ENCODE data around the gene ZNF697. TPM values are rescaled to one million over a fixed set of nuclear protein-coding genes. Genes with fewer than 3 reads are reported as not detected.
"Not testable (repeated sequence)": the region's sequence is repeated elsewhere in the genome, so short reads cannot be mapped to it uniquely, and the experiment has no call there.

Gene ZNF697
- total RNA-seq, 2 donors from 2014 or later, result 9.6 to 11.5 TPM

DNA sequence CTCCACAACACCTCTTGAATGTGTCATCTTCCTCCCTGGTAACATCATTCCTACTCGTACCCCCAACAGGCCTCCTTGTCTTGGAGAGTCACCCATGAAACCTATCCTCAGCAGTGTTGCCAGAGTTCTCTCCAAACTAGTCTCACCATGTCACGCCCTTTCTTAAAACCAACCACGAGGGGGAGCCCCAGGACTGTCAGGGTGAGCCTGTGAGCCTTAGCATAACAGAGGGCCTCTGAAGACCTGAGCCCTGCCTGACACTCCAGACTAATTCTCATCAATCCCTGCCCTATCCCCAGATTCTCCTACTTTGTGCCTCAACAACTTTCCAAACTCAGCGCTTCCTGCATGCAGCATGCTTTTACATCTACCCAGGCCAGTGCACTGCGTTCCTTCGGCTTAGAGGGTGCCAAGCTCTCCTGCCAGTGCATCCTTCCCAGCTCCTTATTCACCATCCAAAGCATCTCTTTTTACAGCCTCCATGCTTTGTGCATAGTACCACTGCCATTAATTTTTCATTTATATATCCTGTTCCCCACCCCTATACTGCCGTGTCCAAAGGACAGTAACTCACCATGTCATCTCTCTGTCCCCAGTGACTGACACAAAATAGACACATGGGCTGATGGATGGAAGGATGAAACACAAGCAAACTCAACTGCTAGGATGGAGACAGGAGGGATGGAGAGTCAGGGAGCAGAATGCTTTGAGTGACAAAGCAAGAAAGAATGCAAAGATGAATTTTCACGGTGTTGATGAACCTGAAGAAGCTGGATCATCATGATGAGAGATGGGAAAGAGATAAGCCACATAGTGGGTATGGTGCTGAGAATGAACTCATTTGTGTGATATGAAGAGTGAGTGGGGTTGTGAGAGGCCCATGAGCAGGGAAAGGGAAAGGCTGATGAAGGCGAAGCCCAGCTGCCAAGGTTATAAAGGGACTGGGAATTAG lies 34.0 kb downstream of the ZNF697 start:
- intact Hi-C loops (cut with DNase I), result loop anchor here (1.0 to 5.0 kb wide), 3 partner anchors 48 to 63 kb away; no protein-coding TSS in a partner anchor
- DNase-seq, result peak; percentile 85
- ATAC-seq, result peak; percentile 91 to 94

DNA sequence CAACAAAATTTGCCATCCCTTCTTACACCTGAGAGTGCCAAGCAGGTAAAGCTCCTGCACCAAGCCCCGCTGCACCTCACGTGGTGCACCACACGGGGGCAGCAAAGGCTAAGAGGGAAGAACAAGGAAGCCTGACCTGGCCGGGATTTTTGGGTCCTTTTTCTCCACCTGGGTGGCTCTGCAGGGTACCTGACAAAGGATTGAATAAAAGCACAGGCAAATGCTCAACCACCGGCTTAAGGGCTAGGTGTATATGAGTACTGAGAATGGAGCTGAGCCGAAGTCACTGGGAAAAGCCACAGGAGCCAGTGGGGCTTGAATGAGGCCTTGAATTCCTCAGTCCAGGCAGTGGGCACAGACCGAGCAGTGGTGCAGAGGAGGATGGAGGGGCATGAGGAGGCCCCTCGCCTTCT lies 36.4 kb downstream of the ZNF697 start:
- intact Hi-C loops (cut with DNase I), result loop anchor here in 1 of 2 donors (5.0 kb wide), 2 partner anchors 51 to 66 kb away; no protein-coding TSS in a partner anchor
- ATAC-seq (peak in 1 of 2 donors; percentile 14), DNase-seq (peak; percentile 61)

DNA sequence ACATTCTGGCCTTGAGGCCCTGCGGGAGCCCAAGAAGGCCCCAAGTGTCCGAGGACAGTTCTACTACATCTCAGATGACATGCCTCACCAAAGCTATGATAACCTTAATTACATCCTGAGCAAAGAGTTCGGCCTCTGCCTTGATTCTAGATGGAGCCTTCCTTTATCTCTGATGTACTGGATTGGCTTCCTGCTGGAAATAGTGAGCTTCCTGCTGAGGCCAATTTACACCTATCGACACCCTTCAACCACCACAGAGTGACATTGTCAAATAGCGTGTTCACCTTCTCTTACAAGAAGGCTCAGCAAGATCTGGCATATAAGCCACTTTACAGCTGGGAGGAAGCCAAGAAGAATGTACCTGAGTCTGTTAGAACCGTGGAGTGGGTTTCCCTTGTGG lies 39.2 kb downstream of the ZNF697 start:
- ATAC-seq; intact Hi-C loops (cut with DNase I); DNase-seq: not testable (repeated sequence)

DNA sequence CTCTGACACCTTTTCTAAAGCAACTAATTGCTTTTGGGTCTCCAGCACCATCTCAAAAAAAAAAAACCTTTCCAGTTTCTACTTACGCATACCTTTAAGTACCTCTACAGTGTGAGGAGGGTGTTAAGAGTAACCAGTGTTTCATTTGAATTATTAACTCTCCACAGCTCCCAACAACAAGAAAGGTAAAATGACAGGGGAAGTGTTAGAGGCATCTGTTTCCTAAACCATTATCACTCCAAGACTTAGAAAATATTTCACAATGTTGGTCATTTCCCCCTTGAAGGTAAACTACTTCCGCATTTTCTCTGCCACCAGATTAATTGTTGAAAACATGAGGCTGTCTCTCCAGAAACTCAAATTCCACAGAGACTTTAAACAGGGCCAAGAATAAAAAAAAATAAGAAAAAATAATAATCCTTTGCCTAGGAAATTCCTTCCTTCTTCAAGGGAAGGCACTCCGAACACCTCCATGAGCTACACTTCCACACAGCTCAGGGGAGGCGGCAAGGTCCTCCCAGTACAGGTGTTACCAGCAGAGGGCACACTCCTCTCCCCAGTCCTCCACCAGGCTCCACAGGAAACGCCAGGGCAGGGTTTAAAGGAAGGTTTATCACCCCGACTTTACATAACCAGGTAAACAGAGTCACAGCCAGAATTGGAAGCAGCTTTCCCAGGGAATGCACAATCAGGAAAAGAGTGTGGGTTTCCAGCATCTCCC lies 40.8 kb downstream of the ZNF697 start:
- intact Hi-C loops (cut with DNase I); DNase-seq; ATAC-seq: not testable (repeated sequence)

DNA sequence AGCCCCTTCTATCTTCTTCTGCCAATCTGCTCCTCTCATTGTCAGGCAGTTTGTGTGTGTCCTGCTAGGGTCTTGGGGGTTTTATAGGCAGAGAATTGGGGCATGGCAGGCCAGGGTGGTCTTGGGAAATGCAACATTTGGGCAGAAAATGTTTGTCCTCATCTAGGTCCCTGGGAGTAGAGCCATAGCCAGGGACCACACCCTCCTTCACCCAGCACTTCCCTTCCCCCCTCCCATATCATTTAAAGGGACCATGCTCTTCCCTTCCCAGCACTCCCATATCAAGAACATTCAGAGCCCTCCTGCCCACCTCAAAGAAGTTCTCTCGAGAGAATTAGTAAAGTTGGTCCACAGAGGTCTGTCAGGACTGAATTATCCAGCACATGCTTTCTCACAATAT lies 41.7 kb downstream of the ZNF697 start:
- intact Hi-C loops (cut with DNase I), result no loop called here
- DNase-seq (no peak), ATAC-seq (no peak)

DNA sequence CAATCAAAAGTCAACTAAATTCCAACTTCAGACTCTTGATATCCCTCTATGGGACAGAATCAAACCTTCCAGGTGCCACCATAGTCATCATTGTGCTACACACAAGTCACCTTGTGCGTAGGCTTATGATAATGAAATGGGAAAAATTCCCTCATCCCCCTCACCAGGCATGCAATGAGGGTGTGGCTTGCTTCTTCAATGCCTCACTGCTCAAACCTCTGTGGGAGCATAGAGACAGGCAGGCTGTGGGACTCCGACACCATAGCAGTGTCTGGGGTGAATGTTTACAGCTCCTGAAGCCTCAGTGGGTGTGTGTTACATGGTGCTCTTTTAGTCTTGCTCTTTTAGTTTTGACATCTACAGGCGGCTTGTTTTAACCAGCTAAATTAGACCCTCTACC lies 42.4 kb downstream of the ZNF697 start:
- intact Hi-C loops (cut with DNase I), result no loop called here

DNA sequence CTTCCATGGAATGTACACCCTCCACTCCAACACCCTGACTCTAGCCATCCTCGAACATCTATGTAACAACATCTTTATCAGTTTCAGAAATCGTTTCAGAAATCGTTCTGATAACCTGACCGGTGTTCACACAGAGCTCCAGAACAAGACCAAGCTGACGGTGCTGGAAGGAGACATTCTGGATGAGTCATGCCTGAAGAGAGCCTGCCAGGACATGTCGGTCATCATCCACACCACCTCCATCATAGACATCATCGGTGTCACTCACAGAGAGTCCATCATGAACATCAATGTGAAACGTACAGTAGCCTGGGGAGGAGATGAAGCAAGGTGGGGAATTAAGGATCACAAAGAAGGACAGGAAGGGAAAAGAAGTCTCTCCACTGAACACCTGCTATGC lies 43.0 kb downstream of the ZNF697 start:
- intact Hi-C loops (cut with DNase I); DNase-seq: not testable (repeated sequence)
- peak in 1 of 2 donors; percentile 44 for ATAC-seq

More for the DNA sequence above, 42.4 kb downstream of the ZNF697 start:
- DNase-seq (no peak), ATAC-seq (no peak)

DNA sequence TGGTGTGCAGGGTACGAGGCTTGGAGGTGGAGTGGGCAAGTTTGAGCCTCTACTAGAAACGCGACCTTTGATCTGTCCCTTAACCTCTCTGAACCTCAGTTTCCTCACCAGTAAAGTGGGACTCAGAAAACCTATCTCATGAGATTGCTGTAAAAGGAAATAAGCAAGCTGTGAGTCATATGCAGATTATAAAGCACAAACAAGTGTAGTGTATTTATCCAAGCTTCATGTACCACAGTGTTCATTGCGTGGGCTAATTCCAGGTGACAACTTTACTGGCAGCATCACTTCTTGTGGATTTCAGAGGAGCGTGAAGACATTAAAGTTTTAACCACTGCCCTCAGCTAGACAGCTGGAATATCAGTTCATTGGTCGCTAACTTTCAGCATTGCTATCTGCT lies 44.4 kb downstream of the ZNF697 start:
- ATAC-seq, result no peak
- intact Hi-C loops (cut with DNase I), result no loop called here
- no peak for DNase-seq

DNA sequence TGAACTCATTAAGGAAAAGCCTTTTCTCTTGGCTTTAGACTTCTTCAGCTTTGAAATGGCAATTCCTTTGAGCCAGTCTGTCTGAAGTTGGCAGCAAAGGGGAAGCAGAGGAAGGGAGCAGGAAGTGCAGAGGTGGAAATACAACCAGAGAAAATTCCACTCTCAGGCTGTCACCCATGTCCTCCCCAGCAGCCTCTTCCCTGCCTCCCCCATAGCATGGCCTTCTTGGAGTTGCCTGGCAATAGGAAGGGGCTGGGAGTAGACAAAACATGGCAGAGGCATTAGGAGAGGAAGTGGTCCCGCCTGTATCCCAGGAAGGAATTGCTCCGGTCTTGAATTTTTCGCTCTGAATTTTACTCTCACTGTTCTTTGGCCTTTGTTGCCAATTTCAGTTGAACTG lies 44.8 kb downstream of the ZNF697 start:
- intact Hi-C loops (cut with DNase I); DNase-seq; ATAC-seq: not testable (repeated sequence)

DNA sequence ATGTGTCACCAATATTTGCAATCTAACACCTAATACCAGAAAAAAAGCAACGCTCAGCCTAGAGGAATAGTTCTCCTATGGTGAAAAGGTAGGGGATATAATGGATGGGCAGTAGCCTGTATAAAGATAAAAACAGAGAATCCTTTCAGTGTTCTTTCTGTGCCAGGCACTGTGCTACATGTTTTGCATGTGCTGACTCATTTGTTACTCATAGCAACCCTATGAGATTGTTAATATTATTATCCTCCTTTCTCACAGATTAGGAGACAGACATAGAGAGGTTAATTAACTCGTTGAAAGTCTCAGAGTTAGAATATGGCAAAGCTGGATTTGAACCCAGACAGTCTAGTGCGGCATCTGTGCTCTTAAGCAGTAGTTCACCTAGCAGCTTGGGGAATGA lies 45.3 kb downstream of the ZNF697 start:
- peak in 1 of 2 donors; percentile 24 for ATAC-seq
- DNase-seq; intact Hi-C loops (cut with DNase I): not testable (repeated sequence)

DNA sequence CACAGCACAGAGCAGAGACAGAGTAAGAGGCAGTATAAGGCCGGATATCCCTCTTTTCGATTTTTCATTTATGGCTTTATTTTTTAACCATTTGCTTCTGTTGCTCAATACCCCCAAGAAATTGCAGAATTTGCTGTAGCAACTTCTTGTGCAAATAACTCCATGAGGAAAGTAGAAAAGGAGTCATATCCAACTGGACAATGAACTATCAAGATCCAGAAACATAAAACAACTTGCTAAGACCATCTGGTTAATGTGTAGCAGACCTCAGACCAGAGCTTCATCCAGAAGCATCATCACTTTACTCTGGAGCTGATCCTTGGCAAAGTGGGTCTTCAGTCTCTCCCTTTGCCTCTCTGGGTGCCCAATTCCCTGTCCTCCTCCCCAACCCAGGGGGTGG lies 45.9 kb downstream of the ZNF697 start:
- DNase-seq (no peak), ATAC-seq (no peak)
- intact Hi-C loops (cut with DNase I), result no loop called here

DNA sequence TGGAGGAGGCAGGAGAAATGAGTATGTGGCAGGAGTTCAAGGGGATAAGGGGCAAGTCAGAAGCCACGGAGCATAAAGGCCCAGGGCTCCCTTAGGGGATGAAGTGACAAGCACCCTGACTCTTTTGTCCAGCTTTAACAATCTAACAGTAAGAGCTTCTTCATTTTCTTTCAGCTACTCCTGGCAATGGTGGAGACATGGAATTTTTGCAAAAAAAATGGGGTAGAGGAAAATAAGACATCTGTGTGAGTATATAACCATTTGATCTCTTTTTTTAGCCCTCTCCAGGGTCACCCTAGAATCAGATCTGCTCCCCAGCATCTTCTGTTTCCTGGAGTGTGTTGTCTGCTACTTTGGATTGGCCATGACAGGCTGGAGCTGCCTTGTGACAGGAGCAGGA lies 47.1 kb downstream of the ZNF697 start:
- intact Hi-C loops (cut with DNase I), result no loop called here
- DNase-seq, result no peak
- ATAC-seq, result no peak

DNA sequence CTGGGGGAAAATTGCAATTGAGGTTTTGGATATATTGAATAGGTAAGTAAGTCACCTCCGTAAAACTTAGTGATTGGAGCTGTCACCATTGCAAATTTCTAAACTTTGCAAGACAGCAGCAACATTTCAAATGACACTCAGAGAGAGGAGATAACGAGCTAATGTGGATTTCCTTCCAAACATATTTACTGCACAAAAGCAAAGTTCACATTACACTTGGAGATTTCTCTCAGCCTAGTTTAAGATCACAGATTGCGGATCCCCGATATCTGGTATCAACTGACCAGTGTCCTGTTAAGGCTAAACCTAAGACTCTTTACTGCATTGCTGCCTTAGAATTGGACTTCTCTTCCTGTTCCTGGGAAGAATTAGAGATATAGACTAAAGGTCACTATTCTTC lies 47.5 kb downstream of the ZNF697 start:
- ATAC-seq, result no peak
- intact Hi-C loops (cut with DNase I), result no loop called here

DNA sequence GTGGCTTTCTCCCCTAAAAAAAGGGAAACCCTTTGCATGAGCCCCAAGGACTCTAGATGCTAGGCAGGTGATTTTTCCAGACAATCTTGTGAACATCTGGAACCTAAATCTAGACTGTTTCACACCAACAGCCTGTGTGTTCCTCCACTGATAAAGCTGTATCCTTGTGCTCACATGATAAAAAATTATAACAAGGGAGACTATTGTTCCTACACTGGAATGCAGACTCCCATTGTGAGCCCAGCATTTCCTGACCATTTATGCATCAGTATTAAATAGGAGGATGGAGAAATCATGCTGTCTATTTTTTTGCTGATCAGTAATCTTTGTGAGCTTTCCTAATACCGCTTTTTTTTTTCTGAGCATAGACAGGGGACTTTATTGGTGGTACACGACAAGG lies 52.5 kb downstream of the ZNF697 start:
- intact Hi-C loops (cut with DNase I), result no loop called here
- ATAC-seq, result peak in 1 of 2 donors; percentile 32
- DNase-seq, result no peak

More for the DNA sequence above, 47.5 kb downstream of the ZNF697 start:
- DNase-seq, result no peak

DNA sequence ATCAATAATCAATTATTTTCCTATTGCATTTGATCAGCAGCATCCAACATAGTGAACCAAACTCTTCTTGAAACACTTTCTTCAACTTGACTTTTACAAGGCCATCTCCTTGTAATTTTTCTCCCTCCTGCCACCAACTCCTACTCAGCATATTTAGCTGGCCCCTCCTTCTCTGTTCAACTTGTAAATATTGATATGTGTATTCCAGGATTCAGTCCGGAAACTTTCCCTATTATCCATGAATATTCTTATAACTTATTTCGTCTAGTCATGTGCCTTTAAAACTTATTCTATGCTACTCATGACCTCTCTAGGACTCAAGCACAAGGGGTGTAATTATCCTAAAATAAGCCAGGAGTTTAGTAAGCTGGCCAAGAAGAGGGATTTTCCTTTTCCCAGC lies 52.9 kb downstream of the ZNF697 start:
- intact Hi-C loops (cut with DNase I), result no loop called here
- DNase-seq (no peak), ATAC-seq (peak in 1 of 2 donors; percentile 38)

DNA sequence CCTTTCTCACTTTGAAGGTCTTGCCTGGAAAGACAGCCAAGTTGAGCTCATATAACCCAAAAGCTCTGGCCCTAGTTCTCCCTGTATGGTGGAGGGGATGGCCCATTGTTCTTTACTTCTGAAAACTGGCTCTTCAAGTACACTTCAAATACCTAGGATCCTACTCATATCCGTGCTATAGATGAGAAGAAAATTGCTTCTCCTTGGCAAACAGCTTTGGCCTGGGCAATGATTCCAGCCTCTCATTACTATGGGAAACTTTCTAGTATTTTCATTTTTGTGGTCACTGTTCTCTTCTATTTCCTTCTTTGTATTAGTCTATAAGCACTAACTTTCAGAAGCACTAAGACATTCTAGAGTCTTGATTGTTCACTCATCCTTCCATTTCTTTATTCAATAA lies 53.7 kb downstream of the ZNF697 start:
- DNase-seq (no peak), ATAC-seq (no peak)
- intact Hi-C loops (cut with DNase I), result no loop called here

DNA sequence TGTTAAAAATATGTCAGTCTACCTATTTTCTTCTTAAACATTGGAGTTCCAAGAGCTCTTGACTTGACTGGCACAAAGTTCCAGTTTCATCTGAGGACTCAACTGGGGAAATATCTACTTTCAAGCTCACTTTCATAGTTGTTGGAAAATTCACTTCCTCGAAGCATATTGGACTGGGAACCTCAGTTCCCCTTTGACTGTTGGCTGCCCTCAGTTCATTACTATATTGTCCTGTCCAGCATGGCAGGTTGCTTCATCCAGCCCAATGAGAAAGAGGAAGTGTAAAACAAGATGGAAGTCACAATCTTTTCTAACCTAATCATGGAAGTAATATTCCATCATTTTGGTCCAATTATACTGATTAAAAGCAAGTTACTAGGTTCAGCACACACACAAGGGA lies 54.3 kb downstream of the ZNF697 start:
- ATAC-seq, result no peak
- DNase-seq, result no peak
- intact Hi-C loops (cut with DNase I), result no loop called here

DNA sequence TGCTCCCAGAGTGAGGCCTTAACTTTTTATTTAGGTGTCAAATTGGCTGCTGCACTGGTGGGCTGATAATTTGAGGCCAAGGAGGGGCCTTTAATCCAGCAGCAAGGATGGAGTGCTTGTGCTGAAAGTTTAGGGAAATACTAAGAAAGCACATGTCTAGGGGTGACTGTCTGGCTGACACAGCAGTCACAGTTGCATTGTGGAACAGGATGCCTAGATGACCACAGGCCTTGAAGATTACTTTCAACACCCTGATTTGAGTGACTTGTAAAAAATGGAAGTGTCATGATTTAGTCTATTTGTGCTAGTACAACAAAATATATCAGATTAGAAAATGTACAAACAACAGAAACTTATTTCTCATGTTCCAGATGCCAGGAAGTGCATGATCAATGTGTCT lies 57.7 kb downstream of the ZNF697 start:
- intact Hi-C loops (cut with DNase I), result no loop called here

DNA sequence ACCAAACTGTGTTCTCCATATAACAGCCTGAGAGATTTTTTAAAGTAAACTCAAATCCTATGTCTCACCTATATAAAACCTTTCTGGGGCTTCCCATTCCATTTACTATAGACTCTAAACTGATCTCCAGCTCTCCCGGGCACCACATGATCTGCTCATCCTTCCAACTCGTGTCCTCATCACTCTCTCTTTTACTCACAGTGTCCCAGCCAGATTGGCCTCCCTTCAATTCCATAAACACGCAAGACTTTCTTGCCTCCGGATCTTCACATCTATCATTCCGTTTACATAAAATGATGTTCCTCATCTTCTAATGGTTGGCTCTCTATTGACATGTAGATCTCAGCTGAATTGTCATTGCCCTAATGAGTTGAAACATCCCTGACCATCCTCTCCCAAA lies 59.4 kb downstream of the ZNF697 start:
- no peak for ATAC-seq
- no peak for DNase-seq
- intact Hi-C loops (cut with DNase I), result no loop called here

More for the DNA sequence above, 57.7 kb downstream of the ZNF697 start:
- ATAC-seq (peak in 1 of 2 donors; percentile 38), DNase-seq (no peak)

DNA sequence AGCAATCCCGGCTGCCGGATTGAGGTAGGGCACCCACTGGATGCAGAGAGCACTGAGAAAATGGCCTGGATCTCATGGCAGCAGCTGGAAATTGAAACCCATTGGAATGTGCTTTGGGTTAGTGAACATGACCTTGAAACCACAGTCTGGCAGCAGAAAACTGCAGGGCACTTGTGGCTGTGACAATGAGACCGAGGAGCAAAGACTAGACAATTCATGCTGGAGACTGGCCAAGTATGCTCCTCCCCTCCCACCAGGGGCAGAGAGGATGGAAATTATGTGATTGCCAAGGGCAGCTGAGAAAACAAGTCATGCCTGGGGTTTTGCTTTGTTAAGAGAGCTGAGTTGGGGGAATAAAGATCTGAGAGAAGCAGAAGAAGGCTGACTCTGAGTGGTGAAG lies 60.7 kb downstream of the ZNF697 start:
- DNase-seq, result no peak
- ATAC-seq, result peak in 1 of 2 donors; percentile 29
- intact Hi-C loops (cut with DNase I), result no loop called here

All from left cardiac atrium (tissue), 4 donors.